Germinal center (tissue), 1 donor: Measurements from ENCODE around the gene RAD51D.
A peak's percentile ranks its signal among the peaks of the same experiment; 100 is the strongest.
"Not testable (repeated sequence)": the region's sequence is repeated elsewhere in the genome, so short reads cannot be mapped to it uniquely, and the experiment has no call there.

ENCODE experiments used
- DNase-seq: peaks from one replicate; pipeline ENCODE4 v3.0.0; 2012; ENCODE audit warnings: mixed read lengths, low spot score

Gene RAD51D

DNA sequence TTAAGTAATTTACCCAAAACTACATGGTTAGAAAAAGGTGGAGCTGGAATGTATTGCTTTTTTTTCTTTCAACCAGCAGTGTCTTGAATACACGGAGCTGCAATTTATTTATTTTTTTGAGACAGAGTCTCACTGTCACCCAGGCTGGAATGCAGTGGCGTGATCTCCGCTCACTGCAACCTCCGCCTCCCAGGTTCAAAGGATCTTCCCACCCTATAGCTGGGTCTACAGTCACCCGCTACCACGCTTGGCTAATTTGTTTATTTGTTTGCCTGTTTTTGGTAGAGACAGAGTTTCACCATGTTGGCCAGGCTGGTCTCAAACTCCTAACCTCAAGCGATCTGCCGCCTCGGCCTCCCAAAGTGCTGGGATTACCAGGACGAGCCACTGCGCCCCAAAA, 29.0 kb downstream of the RAD51D start:
- DNase-seq: not testable (repeated sequence)

DNA sequence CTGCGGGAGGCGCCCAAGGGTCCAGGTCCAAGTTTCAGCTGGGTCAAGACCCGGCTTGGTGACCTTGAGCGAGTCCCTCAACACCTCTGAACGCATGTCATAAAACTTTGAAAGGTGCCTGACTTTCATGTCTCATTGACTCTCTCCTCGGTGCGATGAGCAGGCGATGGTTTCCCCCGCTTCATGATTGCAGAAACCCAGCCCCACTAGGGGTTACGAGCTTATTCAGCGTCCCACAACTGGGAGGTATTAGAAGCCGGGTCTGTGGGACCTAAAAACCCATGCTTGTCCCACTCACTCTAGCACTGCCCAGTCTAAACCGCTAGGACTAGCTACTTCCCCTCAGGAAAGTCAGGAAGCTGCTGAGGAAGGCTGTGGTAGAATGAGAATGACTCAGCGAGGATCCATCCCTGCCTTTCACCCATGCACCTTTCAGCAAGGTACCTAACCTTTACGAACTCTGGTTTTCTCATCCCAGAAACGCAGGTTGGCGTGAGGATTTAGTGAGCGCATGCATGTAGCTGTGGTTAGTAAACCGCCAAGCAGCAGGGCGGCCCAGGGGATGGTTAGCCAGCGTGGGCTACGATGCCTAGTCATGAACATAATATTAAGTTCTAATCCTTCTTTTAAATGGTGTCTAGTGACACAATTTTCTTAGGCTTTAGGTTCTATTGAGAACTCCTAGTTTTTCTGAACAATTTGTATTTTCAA, 29.9 kb downstream of the RAD51D start:
- peak; percentile 29 for DNase-seq

DNA sequence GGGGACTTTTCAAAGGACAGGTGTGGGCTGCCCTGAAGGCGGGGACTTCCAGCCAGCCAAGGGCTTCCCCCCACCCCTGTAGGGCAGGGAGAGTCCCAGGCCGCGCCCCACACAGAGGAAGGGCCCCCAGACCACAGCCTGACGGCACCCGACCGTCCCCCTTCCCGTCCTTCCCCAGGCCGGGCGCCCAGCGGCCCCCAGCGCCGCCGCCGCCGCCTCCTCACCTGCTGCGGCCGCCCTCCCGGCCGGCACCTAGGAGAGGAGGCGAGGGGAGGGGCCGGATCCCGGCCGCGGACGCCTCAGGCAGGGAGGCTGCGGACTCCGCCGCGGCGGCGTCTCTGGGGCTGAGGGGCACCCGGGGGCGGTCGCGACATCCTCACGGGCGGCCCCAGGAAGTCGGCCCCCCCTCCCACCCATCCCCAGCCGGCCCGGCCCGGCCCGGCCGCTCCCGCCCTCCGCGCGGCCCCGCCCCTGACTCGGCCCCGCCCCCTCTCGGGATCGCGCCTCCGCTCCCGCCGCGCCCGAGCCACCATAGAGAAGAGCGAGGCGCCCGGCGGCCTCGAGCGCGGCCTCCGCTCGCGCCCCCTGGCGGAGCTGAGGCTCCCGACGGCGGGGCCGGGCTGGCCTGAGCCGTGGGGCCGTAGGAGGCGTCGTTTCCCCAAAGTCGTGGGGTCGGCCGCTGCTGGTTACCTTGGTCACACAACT, 30.6 kb downstream of the RAD51D start:
- DNase-seq: peak; percentile 90

GRCh38 chr17:35088356-35088880, 31.2 kb downstream of the RAD51D start:
- no peak for DNase-seq

GRCh38 chr17:35087731-35088355, 31.8 kb downstream of the RAD51D start:
- no peak for DNase-seq

DNA sequence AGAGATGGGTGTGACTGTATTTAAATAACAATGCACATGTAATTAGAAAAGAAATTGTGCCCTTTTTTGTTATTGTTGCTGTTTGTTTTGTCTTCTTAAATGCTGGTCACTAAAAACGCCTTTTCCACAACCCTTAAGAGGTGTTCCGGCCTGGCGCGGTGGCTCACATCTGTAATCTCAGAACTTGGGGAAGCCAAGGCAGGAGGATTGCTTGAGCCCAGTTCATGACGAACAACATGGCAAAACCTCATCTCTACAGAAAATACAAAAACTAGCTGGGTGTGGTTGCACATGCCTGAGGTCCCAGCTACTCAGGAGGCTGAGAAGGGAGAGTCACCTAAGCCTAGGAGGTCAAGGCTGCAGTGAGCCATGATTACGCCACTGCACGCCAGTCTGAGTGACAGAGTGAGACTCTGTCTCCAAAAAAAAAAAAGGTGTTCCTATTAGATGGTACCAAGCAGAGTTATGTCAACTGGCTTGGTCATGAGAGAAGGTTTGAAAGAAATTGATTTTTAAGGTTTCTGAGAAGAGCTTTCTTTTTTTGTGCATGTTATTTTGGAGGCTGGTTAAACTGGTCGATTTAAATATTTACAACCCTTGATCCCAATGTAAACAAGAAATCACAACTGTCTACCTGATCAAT, 32.6 kb downstream of the RAD51D start:
- DNase-seq: no peak

GRCh38 chr17:35086164-35086563, 33.5 kb downstream of the RAD51D start:
- no peak for DNase-seq

DNA sequence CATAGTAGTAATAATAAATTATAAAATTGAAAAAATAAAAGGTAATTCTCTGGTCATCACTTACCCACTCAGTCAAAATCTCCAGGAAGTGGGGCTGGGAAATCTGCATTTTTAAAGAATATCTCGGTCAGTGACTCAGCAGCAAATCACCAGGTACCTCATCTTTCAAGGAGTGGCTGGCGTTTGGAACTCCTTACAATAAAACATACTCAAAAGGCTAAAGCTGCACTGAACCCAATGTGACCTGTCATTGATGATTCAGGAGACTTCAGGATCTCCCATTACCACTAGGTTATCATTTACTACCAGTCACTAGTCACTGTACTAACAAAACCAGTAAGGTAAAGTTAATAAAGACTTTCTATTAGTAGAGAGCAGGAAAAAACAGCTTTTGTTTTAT, 34.7 kb downstream of the RAD51D start:
- no peak for DNase-seq

GRCh38 chr17:35083071-35083470, 36.6 kb downstream of the RAD51D start:
- DNase-seq: no peak

- DNase-seq: no peak
These were observed 37.5 kb downstream of the RAD51D start for GRCh38 chr17:35082073-35082657.

DNA sequence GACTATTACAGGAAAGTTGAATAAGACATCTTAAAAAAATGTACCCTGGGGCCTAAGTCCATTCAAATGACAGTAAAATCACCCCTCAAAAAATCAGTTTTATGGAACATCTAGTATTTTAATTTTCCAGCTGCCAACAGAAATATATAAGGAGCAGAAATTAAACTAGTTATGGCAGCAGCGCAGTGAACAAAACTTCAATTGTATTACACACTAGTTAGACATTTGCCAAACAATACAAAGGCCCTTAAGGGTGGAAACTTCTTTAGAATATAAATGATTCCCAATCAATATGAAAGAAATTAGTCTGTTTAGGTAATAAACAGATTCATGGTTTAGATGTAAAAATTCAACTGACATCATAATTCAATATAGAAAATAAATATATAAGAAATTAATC, 38.0 kb downstream of the RAD51D start:
- DNase-seq: no peak

GRCh38 chr17:35080536-35080935, 39.1 kb downstream of the RAD51D start:
- DNase-seq: peak; percentile 15

DNA sequence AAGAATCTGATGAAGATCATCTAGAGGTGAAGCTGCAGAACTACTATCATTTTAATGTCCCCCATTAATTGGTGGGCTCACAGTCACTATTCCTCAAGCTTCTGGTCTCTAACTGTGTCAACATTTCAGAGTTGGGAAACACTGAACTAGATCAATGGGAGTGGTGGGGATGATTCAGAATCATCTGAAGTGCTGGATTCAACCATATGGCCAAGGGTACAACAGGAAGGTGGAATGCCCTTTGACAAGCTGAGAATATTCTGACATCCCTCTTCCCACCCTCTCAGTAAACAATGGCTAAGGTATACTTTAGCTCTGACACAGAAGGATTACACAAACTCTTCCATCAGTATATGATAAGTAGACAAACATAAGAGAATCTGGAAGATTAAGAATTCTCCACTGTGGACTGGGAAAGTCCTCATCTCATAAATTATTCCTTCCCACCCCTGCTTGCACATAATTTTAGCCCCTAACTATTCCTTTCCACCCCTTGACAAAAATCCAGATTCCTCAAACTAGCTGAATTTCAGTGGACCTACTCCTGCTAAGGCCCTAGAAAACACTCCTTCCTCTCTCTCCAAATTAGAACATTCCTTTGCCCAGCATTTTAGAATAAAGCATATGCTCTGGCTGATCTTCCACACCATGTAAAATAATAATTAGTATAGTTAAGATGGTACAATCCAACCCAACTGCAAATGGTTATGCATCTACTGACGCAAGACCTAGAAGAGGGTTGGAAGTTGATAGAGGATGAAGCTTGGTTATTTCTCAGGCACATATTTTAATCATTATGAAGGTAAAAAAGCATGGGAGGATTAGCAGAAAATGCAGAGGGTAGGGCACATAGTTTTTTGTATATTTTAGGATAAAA, 39.9 kb downstream of the RAD51D start:
- no peak for DNase-seq

GRCh38 chr17:35076874-35077273, 42.8 kb downstream of the RAD51D start:
- DNase-seq: no peak

GRCh38 chr17:35074711-35075707, 44.7 kb downstream of the RAD51D start:
- no peak for DNase-seq

DNA sequence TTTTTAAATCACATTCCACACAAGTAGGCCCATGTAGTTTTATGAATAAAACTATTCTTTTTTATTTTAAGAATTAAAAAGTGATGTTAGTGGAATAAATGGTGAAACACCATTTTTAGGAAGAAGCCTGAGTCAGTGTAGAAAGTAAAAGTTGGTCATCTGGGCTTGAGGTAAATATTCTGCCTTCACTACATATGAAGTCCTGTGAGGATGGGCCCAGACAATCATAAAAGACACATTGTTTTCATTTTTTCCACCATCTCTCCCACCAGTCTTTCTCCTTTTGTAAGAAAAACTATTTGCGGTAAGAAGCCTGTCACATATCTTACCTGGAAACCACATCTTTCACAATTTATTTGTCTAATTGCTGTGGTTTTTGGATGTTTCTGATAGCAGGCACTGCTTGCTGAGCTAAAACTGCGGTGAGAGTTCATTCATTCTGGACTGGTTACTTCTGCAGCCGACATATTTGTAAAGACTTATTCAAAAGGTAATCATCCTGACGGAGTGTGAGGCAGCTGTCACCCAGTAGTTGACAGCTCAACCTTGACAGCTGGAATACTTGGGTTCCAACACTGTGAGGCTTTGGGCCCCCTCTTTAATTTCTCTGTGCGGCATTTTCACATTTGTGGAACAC, 45.6 kb downstream of the RAD51D start:
- DNase-seq: no peak

DNA sequence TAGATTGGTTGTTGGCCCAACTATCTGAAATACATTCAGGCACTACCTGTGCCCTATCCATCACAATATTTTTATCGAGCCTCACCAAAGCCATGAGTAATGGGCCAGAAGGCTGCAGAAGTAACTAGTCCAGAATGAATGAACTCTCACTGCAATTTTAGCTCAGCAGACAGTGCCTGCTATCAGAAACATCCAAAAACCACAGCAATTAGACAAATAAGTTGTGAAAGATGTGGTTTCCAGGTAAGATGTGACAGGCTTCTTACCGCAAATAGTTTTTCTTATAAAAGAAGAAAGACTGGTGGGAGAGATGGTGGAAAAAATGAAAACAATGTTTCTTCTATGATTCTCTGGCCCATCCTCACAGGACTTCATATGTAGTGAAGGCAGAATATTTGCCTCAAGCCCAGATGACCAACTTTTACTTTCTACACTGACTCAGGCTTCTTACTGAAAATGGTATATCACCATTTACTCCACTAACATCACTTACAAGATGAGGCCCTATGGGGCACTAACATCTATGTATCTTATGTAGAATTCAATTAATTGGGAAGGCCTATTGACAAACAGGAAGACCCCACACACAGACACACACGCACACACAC, 46.4 kb downstream of the RAD51D start:
- no peak for DNase-seq

- no peak for DNase-seq
These were observed 50.3 kb downstream of the RAD51D start for GRCh38 chr17:35069311-35069710.

DNA sequence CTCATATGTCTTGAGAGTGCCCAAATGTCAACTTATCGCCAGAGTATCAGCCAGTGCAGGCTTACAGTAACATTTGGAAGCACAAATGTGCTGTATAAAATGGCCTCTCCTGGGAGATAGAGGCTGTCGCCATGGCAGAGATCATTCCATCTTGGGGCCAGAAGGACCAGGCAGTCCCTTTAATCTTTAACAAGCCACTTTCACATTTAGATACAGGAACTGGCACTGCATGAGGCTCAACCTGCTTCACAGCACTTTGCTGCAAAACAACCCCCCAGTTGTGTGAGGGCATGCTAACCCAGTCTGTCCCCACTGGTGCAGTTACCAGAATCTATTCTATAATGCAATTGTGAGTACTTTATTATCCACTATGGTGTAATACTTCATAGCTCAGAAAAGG, 51.4 kb downstream of the RAD51D start:
- no peak for DNase-seq
